ENCODE measurements around the gene LSAMP.
"Not testable (repeated sequence)": the region's sequence is repeated elsewhere in the genome, so short reads cannot be mapped to it uniquely, and the experiment has no call there.

Gene LSAMP

GRCh38 chr3:116230431-116231020, 214.8 kb downstream of the LSAMP start:
- no peak for DNase-seq

GRCh38 chr3:116226266-116226665, 219.0 kb downstream of the LSAMP start:
- no peak for DNase-seq

GRCh38 chr3:116216761-116217160, 228.5 kb downstream of the LSAMP start:
- no peak for DNase-seq

- DNase-seq, result no peak
These were observed 233.4 kb downstream of the LSAMP start for GRCh38 chr3:116211901-116212300.

- not testable (repeated sequence) for DNase-seq
These were observed 236.5 kb downstream of the LSAMP start for GRCh38 chr3:116208830-116209229.

GRCh38 chr3:116200956-116201690, 244.2 kb downstream of the LSAMP start:
- no peak for DNase-seq

GRCh38 chr3:116199063-116199462, 246.2 kb downstream of the LSAMP start:
- no peak for DNase-seq

GRCh38 chr3:116198087-116198486, 247.2 kb downstream of the LSAMP start:
- DNase-seq, result no peak

- no peak for DNase-seq
These were observed 252.8 kb downstream of the LSAMP start for GRCh38 chr3:116192464-116192863.

- no peak for DNase-seq
These were observed 253.9 kb downstream of the LSAMP start for GRCh38 chr3:116191409-116191808.

GRCh38 chr3:116190095-116190494, 255.2 kb downstream of the LSAMP start:
- DNase-seq, result no peak

- no peak for DNase-seq
These were observed 257.0 kb downstream of the LSAMP start for GRCh38 chr3:116188231-116188785.

- no peak for DNase-seq
These were observed 259.2 kb downstream of the LSAMP start for GRCh38 chr3:116186049-116186448.

GRCh38 chr3:116181159-116181558, 264.1 kb downstream of the LSAMP start:
- DNase-seq, result no peak

GRCh38 chr3:116179091-116179490, 266.2 kb downstream of the LSAMP start:
- DNase-seq, result no peak

- DNase-seq, result no peak
These were observed 268.2 kb downstream of the LSAMP start for GRCh38 chr3:116176974-116177555.

GRCh38 chr3:116166121-116166520, 279.2 kb downstream of the LSAMP start:
- no peak for DNase-seq

GRCh38 chr3:116165641-116166040, 279.6 kb downstream of the LSAMP start:
- no peak for DNase-seq

- no peak for DNase-seq
These were observed 280.2 kb downstream of the LSAMP start for GRCh38 chr3:116165135-116165534.

GRCh38 chr3:116164039-116164438, 281.2 kb downstream of the LSAMP start:
- DNase-seq, result no peak

GRCh38 chr3:116161575-116162525, 283.4 kb downstream of the LSAMP start:
- no peak for DNase-seq

- no peak for DNase-seq
These were observed 284.7 kb downstream of the LSAMP start for GRCh38 chr3:116160594-116160993.

- no peak for DNase-seq
These were observed 289.4 kb downstream of the LSAMP start for GRCh38 chr3:116155841-116156240.

Data from NCI-H2029 (cell line).